Cardiac fibroblast (primary cell): ENCODE data around the gene MAML2.

ENCODE experiments used
- DNase-seq, 2 donors: peaks; one replicate each; pipeline versions ENCODE4 v3.0.0 to v3.0.0-alpha.2; 2010; ENCODE audit warnings: low read depth in 2 of 2
- H3K4me3 ChIP-seq, 2 donors: replicated peaks in 1 of 2; 1 replicate in 1 of 2; 2 replicates in 1 of 2; pipeline ENCODE4 v1.5.1; 2011; ENCODE audit warnings: low read depth in 2 of 2, low read length in 2 of 2, mild to moderate bottlenecking in 2 of 2, moderate library complexity in 1 of 2
- TF ChIP-seq, protein P1 (sequence below): IDR thresholded peaks from one replicate; pipeline ENCODE4 v1.5.1; 2011; ENCODE audit warnings: low read depth, mild to moderate bottlenecking, low read length, inconsistent platforms

MAML2 gene

DNA sequence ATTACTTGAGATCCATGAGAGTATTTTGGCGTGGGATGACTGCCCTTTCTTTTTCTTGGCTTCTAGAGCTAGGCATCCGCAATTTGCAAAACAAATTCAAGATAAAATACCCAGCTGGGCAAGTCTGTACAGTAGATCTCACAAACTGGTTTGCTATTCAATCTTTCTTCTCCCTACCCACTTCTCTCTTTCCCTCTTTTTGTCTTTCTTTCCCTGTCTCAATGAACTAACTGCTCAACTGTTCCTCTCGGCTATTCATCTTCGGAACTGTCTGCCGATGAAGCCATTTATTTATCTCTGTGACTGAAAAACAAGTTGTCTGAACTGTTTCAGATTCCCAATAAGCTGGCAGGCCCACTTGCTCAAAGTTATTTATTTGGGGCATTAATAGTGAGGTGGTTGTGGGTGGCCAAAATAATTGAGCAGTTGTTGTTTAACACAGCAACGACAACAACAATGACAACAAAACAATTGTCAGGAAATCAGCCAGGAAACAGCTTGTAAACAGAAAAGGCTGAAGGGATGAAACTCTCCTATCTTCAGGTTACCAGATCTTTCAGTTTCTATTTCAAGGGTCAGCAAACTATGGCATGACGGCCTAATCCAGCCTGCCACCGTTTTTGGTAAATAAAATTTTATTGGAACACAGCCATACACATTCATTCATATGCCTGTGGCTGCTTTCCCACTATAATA lies 343.1 kb downstream of the MAML2 start:
- peak; percentile 49 for DNase-seq
- H3K4me3 ChIP-seq: no peak overlapping the region
- TF ChIP-seq, protein P1, sequence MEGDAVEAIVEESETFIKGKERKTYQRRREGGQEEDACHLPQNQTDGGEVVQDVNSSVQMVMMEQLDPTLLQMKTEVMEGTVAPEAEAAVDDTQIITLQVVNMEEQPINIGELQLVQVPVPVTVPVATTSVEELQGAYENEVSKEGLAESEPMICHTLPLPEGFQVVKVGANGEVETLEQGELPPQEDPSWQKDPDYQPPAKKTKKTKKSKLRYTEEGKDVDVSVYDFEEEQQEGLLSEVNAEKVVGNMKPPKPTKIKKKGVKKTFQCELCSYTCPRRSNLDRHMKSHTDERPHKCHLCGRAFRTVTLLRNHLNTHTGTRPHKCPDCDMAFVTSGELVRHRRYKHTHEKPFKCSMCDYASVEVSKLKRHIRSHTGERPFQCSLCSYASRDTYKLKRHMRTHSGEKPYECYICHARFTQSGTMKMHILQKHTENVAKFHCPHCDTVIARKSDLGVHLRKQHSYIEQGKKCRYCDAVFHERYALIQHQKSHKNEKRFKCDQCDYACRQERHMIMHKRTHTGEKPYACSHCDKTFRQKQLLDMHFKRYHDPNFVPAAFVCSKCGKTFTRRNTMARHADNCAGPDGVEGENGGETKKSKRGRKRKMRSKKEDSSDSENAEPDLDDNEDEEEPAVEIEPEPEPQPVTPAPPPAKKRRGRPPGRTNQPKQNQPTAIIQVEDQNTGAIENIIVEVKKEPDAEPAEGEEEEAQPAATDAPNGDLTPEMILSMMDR: no peak

DNA sequence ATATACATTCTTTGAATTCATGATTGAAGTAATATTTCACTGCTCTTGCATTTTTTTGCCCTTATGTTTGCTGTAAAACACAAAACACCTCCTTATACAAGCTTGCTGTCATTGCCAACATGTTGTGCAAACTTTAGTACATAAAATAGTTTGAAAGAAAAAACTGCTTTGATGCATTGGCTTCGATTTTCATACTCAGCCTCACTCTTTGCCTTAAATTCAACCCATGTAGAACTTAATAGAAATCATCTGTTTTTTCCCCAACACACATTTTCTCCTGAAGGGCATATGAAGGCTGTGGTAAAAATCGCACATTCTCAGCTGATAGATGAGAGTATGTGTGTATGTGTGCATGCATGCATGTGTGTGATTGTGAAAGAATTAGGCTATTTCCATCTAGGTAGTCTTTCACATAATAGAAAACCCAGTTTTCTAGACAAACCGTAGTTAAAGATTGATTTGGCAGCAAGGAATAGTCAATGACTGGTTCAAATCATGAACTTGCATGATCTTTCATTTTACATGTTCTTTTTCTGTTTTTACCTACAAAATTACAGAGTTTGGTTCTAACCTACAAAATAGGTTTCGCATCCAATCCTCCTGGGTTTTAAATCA lies 346.3 kb downstream of the MAML2 start:
- TF ChIP-seq, protein P1: no peak

DNA sequence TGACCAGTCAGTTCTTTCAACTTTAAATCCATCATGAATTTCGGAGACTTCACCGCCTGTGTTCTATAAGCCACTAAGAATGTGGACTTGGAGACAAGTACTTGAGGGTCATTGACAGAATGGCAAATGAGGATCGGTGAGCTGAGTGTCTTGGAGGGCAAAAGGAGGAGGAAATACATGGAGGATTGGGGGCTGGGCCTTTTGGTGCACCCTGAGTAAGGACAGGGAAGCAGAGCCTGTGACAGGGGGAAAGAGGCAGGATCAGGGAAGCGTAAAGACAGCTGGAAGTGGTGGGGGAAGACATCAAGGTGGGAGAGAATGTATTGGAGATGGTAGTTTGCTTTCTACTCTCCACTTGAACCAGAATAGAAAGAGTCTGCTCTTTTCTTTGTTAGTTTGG lies 348.7 kb downstream of the MAML2 start:
- TF ChIP-seq, protein P1: no peak
- H3K4me3 ChIP-seq: no peak overlapping the region
- DNase-seq: no peak

More for the DNA sequence above, 346.3 kb downstream of the MAML2 start:
- H3K4me3 ChIP-seq: no peak overlapping the region
- DNase-seq: no peak

DNA sequence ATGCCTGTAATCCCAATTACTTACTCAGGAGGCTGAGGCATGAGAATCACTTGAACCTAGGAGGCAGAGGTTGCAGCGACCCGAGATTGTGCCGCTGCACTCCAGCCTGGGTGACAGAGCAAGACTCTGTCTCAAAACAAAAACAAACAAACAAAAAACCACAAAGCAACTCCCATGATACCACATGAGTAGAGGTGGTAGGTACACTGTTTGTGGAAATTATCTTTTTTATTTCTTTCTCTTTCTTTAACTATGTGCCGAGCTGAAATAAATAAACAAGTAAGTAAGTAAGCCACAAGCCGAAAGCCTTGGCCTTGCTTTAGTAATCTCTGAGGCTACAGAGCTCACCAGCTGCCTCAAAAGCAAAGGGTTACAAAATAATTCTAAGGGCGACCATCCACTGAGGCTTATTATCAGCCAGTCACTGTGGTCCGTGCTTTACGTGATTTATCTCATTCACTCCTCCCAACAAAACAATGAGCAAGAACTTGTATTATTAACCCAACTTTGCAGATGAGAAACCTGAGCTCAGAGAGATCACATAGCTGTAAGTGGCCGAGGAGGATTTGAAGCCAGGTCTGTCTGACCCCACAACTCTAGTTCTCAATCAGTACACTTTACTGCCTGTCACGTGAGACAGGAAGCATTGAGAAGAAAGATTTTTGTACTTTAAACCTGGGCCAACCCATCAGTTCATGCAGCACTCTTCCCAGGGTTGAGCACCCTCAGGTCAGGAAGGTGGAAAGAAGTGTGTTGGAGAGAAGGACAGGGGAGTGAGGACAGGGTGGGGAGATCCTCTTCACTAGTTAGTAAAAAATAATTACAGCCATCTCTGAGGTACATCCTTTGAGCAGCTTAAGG lies 349.3 kb downstream of the MAML2 start:
- TF ChIP-seq, protein P1: no peak
- no peak for DNase-seq
- H3K4me3 ChIP-seq: no peak overlapping the region

DNA sequence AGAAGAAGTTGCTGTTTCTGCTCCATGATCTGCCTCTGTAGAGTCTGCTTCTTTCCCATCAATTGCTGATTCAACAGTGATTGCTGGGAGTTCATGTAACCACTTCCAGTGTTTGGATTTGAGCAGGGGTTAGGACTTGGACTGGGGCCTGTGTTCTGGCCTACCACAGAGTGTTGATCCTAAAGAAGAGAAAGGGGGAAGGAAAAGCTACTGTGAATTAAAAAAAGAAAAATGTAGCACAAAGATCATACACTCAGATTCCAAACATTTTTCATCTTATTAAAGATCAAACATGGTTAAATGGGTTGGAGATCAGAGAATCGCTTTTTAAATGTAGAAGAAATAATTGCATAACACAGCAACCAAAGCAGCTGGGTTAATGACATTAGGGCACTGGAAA lies 351.4 kb downstream of the MAML2 start:
- TF ChIP-seq, protein P1: no peak
- no peak for DNase-seq
- H3K4me3 ChIP-seq: no peak overlapping the region

DNA sequence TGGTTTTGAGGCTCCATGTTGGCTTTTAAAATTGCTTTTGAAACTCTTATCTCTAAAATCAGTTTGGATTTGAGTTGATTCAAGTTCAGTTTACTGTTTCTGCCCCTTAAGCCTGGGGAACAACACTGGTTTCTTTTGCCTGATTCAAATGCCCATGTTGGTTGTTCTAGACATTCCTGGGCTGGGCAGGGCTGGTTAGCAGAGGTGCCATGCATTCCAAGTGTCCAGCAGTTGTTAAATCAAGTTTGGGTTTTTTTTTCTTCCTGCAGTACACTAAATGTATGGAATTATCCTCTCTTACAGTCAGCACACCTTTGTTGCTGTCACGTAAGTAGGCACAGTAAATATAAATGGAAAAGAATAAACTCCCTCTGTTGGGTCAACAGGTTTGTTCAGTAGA lies 351.9 kb downstream of the MAML2 start:
- DNase-seq: no peak
- H3K4me3 ChIP-seq: no peak overlapping the region
- TF ChIP-seq, protein P1: no peak
